Measurements from ENCODE around the gene SLITRK4. TPM values are rescaled to one million over a fixed set of nuclear protein-coding genes. Genes with fewer than 3 reads are reported as not detected.

Gene SLITRK4
- total and polyA plus RNA-seq, 2 of the 4 experiments (the other 2 are of a cell fraction), result not detected

DNA sequence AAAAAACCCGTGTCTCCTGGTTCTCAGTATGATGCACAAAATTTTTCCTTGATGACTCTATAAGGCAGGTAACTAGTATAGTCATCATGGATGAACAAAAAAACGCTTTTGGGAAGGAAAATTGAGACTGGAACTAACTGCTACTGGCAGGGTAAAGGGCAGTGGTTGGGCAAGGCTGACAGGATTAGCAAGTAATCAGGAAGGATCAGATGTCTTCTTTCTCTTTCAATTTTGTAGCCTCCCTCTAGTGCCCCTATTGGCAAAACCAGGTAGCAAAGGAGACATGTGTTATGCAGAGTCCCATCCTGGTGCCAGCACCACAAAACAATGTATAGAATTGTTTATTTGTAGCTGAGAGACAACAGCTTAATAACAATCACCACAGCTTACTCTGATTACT, 12.8 kb upstream of the SLITRK4 start:
- ATAC-seq (ENCODE audit: low read depth) (no peak), DNase-seq (no peak)
- TF ChIP-seq, protein P1, sequence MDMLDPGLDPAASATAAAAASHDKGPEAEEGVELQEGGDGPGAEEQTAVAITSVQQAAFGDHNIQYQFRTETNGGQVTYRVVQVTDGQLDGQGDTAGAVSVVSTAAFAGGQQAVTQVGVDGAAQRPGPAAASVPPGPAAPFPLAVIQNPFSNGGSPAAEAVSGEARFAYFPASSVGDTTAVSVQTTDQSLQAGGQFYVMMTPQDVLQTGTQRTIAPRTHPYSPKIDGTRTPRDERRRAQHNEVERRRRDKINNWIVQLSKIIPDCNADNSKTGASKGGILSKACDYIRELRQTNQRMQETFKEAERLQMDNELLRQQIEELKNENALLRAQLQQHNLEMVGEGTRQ (IDR thresholded peaks at IDR 0.05; ENCODE audit: low read depth, low read length), result no peak
- TF ChIP-seq POLR2A (IDR thresholded peaks at IDR 0.05; ENCODE audit: low read depth, low read length) (no peak), RAD21 (IDR thresholded peaks at IDR 0.05; ENCODE audit: low read length) (no peak), CHD1 (IDR thresholded peaks at IDR 0.05; ENCODE audit: low read depth, low read length) (no peak), RFX5 (IDR thresholded peaks at IDR 0.05; ENCODE audit: low read depth, low read length) (no peak), MXI1 (IDR thresholded peaks at IDR 0.05; ENCODE audit: borderline replicate concordance, low read depth, low read length) (no peak)
- TF ChIP-seq, protein P2, sequence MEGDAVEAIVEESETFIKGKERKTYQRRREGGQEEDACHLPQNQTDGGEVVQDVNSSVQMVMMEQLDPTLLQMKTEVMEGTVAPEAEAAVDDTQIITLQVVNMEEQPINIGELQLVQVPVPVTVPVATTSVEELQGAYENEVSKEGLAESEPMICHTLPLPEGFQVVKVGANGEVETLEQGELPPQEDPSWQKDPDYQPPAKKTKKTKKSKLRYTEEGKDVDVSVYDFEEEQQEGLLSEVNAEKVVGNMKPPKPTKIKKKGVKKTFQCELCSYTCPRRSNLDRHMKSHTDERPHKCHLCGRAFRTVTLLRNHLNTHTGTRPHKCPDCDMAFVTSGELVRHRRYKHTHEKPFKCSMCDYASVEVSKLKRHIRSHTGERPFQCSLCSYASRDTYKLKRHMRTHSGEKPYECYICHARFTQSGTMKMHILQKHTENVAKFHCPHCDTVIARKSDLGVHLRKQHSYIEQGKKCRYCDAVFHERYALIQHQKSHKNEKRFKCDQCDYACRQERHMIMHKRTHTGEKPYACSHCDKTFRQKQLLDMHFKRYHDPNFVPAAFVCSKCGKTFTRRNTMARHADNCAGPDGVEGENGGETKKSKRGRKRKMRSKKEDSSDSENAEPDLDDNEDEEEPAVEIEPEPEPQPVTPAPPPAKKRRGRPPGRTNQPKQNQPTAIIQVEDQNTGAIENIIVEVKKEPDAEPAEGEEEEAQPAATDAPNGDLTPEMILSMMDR (conservative IDR thresholded peaks at IDR 0.05; ENCODE audit: low read depth, low read length), result no peak
- Histone ChIP-seq H3K27me3 (ENCODE audit: control insufficient read depth, insufficient read depth, low read length) (no peaks in the 10 kb centered on the region), H3K9ac (ENCODE audit: low read depth, low read length) (no peak overlapping the region), H4K20me1 (ENCODE audit: insufficient read depth, low read length) (no peaks in the 10 kb centered on the region), H3K56ac (ENCODE audit: extremely low read depth, insufficient read depth, low read length) (no peak overlapping the region), H2AFZ (replicated peaks; ENCODE audit: low read length, poor library complexity) (no peak overlapping the region), H3K36me3 (ENCODE audit: control insufficient read depth, insufficient read depth, low read length) (no peaks in the 10 kb centered on the region), H3K4me3 (ENCODE audit: insufficient read depth, low read depth, low read length) (no peak overlapping the region), H4K5ac (ENCODE audit: low read depth, low read length) (no peak overlapping the region), H2BK5ac (ENCODE audit: low read depth, low read length, poor library complexity, severe bottlenecking) (no peak overlapping the region), H2AK5ac (ENCODE audit: low read depth, low read length) (no peak overlapping the region), H3K4me2 (ENCODE audit: low read depth, low read length) (no peak overlapping the region), H3K9me3 (ENCODE audit: control insufficient read depth, insufficient read depth, low read length) (no peaks in the 10 kb centered on the region), H3K9me1 (ENCODE audit: insufficient read depth, low read length) (no peaks in the 10 kb centered on the region), H3K4ac (ENCODE audit: low read depth, low read length) (no peak overlapping the region), H2BK15ac (ENCODE audit: low read depth, low read length) (no peak overlapping the region), H3K14ac (replicated peaks; ENCODE audit: low read depth, low read length) (no peak overlapping the region), H2BK20ac (ENCODE audit: low read depth, low read length) (no peak overlapping the region), H3K79me1 (ENCODE audit: low read depth in 1 of 2, low read length in 2 of 2) (no peaks in the 10 kb centered on the region), H3K4me1 (ENCODE audit: control insufficient read depth, insufficient read depth, low read length) (no peaks in the 10 kb centered on the region), H2BK120ac (ENCODE audit: low read depth, low read length) (no peak overlapping the region), H4K8ac (ENCODE audit: low read depth in 2 of 2, low read length in 2 of 2) (no peak overlapping the region), H2AK9ac (replicated peaks; ENCODE audit: low read depth, low read length, poor library complexity) (no peak overlapping the region), H4K91ac (ENCODE audit: insufficient read depth, low read depth, low read length) (no peak overlapping the region), H3K23ac (ENCODE audit: low read depth, low read length) (no peak overlapping the region), H3K27ac (ENCODE audit: insufficient read depth, low read length) (no peak overlapping the region), H3K18ac (ENCODE audit: low read depth, low read length) (no peak overlapping the region)
- no TSS peak for BruUV-seq (replicated peaks)
- CTCF ChIA-PET, result no interaction called here
- POLR2A ChIA-PET (ENCODE audit: unreplicated experiment), result no interaction called here
- dilution Hi-C loops (cut with HindIII; ENCODE audit: low sequenced_read_pairs, unreplicated experiment) (no loop called here), in situ Hi-C loops (cut with MboI; ENCODE audit: low sequenced_read_pairs) (no loop called here), intact Hi-C loops (cut with micrococcal nuclease) (no loop called here)
- no CpG with 5 or more reads among the region's 2 CpGs for WGBS, 2 experiments (ENCODE audit: extremely low coverage in 2 of 2, insufficient read length in 1 of 2)

All from IMR-90 (cell line).